Right atrium auricular region (tissue), 2 donors: ENCODE results near the gene POLR2A. TPM values are rescaled to one million over a fixed set of nuclear protein-coding genes. Genes with fewer than 3 reads are reported as not detected.

Experiments
- DNase-seq: peaks from one replicate; pipeline ENCODE4 v3.0.0-alpha.2; 2019; ENCODE audit warnings: low spot score
- H3K27ac ChIP-seq, 2 donors: fragments of 200-600 bp; sonication (generic); 1 replicate in 1 of 2; 2 replicates in 1 of 2; pipeline ENCODE4 v1.5.1; 2016 to 2019
- H3K27me3 ChIP-seq, 2 donors: fragments of 200-600 bp; sonication (generic); one replicate each; pipeline versions ENCODE4 v1.5.1 to v1.6.0; 2017 to 2019
- H3K36me3 ChIP-seq: fragments of 200-600 bp; sonication (generic); one replicate; pipeline ENCODE4 v1.5.1; 2016
- H3K4me1 ChIP-seq, 2 donors: fragments of 200-600 bp; sonication (generic); one replicate each; pipeline versions ENCODE4 v1.5.1 to v1.6.0; 2017 to 2019
- H3K4me3 ChIP-seq, 2 donors: fragments of 200-600 bp; sonication (generic); 1 replicate in 1 of 2; 2 replicates in 1 of 2; pipeline ENCODE4 v1.5.1; 2017 to 2019; ENCODE audit warnings: mild to moderate bottlenecking in 1 of 2, moderate library complexity in 1 of 2
- H3K9me3 ChIP-seq, 2 donors: fragments of 200-600 bp; sonication (generic); one replicate each; pipeline ENCODE4 v1.5.1; 2019
- total RNA-seq, 2 donors: library from RNA; depleted of rRNA; stranded (reverse); fragments of >200 nt; gene quantifications; one replicate each; pipeline ENCODE4 v1.1.0, GENCODE V29; 2016
- TF ChIP-seq, protein P1 (sequence below), 2 donors: fragments of 200-600 bp; sonication (generic); IDR thresholded peaks; one replicate each; pipeline ENCODE4 v1.5.1; 2019; ENCODE audit warnings: antibody characterized with exemption in 2 of 2

The POLR2A gene
- total RNA-seq, 2 donors from 2014 or later, result 28.4 to 41.2 TPM

- Histone ChIP-seq H3K4me3 (no peak overlapping the region), H3K27ac (peak overlapping the region in 1 of 2 donors; percentile 50), H3K36me3 (peaks cover 68% of the 10 kb centered on the region), H3K9me3 (no peaks in the 10 kb centered on the region), H3K27me3 (no peaks in the 10 kb centered on the region), H3K4me1 (peaks cover 0 to 27% of the 10 kb centered on the region in 2 donors)
- TF ChIP-seq, protein P1, sequence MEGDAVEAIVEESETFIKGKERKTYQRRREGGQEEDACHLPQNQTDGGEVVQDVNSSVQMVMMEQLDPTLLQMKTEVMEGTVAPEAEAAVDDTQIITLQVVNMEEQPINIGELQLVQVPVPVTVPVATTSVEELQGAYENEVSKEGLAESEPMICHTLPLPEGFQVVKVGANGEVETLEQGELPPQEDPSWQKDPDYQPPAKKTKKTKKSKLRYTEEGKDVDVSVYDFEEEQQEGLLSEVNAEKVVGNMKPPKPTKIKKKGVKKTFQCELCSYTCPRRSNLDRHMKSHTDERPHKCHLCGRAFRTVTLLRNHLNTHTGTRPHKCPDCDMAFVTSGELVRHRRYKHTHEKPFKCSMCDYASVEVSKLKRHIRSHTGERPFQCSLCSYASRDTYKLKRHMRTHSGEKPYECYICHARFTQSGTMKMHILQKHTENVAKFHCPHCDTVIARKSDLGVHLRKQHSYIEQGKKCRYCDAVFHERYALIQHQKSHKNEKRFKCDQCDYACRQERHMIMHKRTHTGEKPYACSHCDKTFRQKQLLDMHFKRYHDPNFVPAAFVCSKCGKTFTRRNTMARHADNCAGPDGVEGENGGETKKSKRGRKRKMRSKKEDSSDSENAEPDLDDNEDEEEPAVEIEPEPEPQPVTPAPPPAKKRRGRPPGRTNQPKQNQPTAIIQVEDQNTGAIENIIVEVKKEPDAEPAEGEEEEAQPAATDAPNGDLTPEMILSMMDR (IDR thresholded peaks at IDR 0.05), result no peak
- no peak for DNase-seq
Measured at GRCh38 chr17:7497228-7497627, 13.1 kb downstream of the POLR2A start.

GRCh38 chr17:7497636-7498035 is 13.5 kb downstream of the POLR2A start:
- no peak for DNase-seq
- TF ChIP-seq, protein P1 (IDR thresholded peaks at IDR 0.05), result no peak
- no peak overlapping the region for H3K27ac ChIP-seq

GRCh38 chr17:7499161-7499560 is 15.0 kb downstream of the POLR2A start:
- H3K36me3 ChIP-seq, result peaks cover 87% of the 10 kb centered on the region
- TF ChIP-seq, protein P1 (IDR thresholded peaks at IDR 0.05), result no peak
- no peaks in the 10 kb centered on the region for H3K27me3 ChIP-seq
- no peak overlapping the region for H3K27ac ChIP-seq
- no peak overlapping the region for H3K4me3 ChIP-seq
- no peaks in the 10 kb centered on the region for H3K9me3 ChIP-seq
- H3K4me1 ChIP-seq, result peaks cover 0 to 13% of the 10 kb centered on the region in 2 donors
- no peak for DNase-seq

More at GRCh38 chr17:7497636-7498035, 13.5 kb downstream of the POLR2A start:
- Histone ChIP-seq H3K4me1 (peaks cover 0 to 25% of the 10 kb centered on the region in 2 donors), H3K27me3 (no peaks in the 10 kb centered on the region), H3K4me3 (no peak overlapping the region), H3K36me3 (peaks cover 72% of the 10 kb centered on the region), H3K9me3 (no peaks in the 10 kb centered on the region)

GRCh38 chr17:7501729-7502128 is 17.6 kb downstream of the POLR2A start:
- H3K36me3 ChIP-seq, result peaks cover 99% of the 10 kb centered on the region
- TF ChIP-seq, protein P1 (IDR thresholded peaks at IDR 0.05), result no peak
- H3K27me3 ChIP-seq, result no peaks in the 10 kb centered on the region
- DNase-seq, result no peak
- no peaks in the 10 kb centered on the region for H3K9me3 ChIP-seq
- H3K4me3 ChIP-seq, result no peak overlapping the region
- H3K4me1 ChIP-seq, result peaks cover 0 to 2% of the 10 kb centered on the region in 2 donors
- H3K27ac ChIP-seq, result no peak overlapping the region

DNA sequence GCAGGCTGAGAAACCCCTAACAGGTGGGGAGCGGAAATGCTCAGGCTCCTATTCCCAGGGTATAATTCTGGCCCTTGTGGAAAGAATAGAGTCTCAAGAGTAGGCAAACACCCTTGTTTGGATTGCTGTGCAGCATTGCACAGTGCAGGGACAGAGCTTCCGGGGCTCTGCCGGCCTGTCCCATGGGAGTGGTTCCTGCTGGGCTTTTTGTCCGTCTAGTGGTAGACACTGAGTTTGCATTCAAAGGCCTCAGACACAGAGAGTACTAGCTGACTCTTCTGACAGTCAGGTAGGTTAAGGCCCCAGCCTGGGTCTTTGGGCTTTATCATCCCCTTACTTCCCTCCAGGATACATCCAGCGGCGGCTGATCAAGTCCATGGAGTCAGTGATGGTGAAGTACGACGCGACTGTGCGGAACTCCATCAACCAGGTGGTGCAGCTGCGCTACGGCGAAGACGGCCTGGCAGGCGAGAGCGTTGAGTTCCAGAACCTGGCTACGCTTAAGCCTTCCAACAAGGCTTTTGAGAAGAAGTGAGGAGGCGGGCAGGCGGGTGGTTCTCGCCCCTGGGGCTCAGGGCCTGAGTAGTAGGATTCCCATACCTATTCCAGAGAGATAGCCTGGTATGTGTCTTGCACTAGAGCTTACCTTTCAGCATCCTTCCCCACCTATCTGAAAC is 18.1 kb downstream of the POLR2A start:
- Histone ChIP-seq H3K27me3 (no peaks in the 10 kb centered on the region), H3K27ac (no peak overlapping the region), H3K4me1 (no peaks in the 10 kb centered on the region), H3K36me3 (peaks cover 98% of the 10 kb centered on the region), H3K9me3 (no peaks in the 10 kb centered on the region), H3K4me3 (no peak overlapping the region)
- TF ChIP-seq, protein P1 (IDR thresholded peaks at IDR 0.05), result no peak
- DNase-seq, result no peak

DNA sequence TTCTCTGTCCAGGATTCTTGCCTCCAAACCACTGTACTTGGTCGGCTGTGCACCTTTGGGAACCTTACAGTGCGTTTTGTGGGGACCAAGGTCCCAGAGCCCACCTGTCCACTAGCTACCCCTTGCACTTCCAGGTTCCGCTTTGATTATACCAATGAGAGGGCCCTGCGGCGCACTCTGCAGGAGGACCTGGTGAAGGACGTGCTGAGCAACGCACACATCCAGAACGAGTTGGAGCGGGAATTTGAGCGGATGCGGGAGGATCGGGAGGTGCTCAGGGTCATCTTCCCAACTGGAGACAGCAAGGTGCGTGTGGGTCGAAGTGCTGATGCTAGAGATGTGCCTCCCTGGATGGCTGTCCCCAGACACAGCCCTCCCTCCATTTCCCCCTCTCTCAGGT is 18.8 kb downstream of the POLR2A start:
- H3K4me3 ChIP-seq, result no peak overlapping the region
- no peak overlapping the region for H3K27ac ChIP-seq
- no peaks in the 10 kb centered on the region for H3K9me3 ChIP-seq
- no peaks in the 10 kb centered on the region for H3K4me1 ChIP-seq
- H3K27me3 ChIP-seq, result no peaks in the 10 kb centered on the region
- TF ChIP-seq, protein P1 (IDR thresholded peaks at IDR 0.05), result peak in 1 of 2 donors; percentile 36
- peaks cover 95% of the 10 kb centered on the region for H3K36me3 ChIP-seq
- no peak for DNase-seq
